Breast epithelium (tissue), 4 donors: Measurements from ENCODE around the gene MREG. TPM values are rescaled to one million over a fixed set of nuclear protein-coding genes. Genes with fewer than 3 reads are reported as not detected.
A peak's percentile ranks its signal among the peaks of the same experiment; 100 is the strongest.
"Not testable (repeated sequence)": the region's sequence is repeated elsewhere in the genome, so short reads cannot be mapped to it uniquely, and the experiment has no call there.

Experiments
- DNase-seq, 2 donors: peaks; one replicate each; pipeline ENCODE4 v3.0.0-alpha.2; 2019; ENCODE audit warnings: low spot score in 2 of 2
- H3K27ac ChIP-seq, 2 donors: fragments of 200-600 bp; sonication (generic) in 1 of 2; one replicate each; pipeline ENCODE4 v1.5.1; 2016 to 2019; ENCODE audit warnings: mild to moderate bottlenecking in 1 of 2
- H3K27me3 ChIP-seq, 2 donors: fragments of 200-600 bp; sonication (generic) in 1 of 2; one replicate each; pipeline versions ENCODE4 v1.5.1 to v1.6.0; 2017 to 2019; ENCODE audit warnings: control low read depth in 1 of 2, mild to moderate bottlenecking in 1 of 2
- H3K36me3 ChIP-seq: fragments of 200-600 bp; one replicate; pipeline ENCODE4 v1.5.1; 2019
- H3K4me1 ChIP-seq, 2 donors: fragments of 200-600 bp; sonication (generic); one replicate each; pipeline ENCODE4 v1.5.1; 2016 to 2019; ENCODE audit warnings: control low read depth in 1 of 2
- H3K4me3 ChIP-seq, 3 donors: fragments of 200-600 bp; sonication (generic); 1 replicate in 2 of 3; 2 replicates in 1 of 3; pipeline ENCODE4 v1.5.1; 2016 to 2019; ENCODE audit warnings: mild to moderate bottlenecking in 3 of 3, moderate library complexity in 2 of 3
- H3K9me3 ChIP-seq, 2 donors: fragments of 200-600 bp; sonication (generic) in 1 of 2; one replicate each; pipeline ENCODE4 v1.5.1; 2016 to 2019; ENCODE audit warnings: control low read depth in 1 of 2
- POLR2A ChIP-seq: fragments of 450-650 bp; IDR thresholded peaks from one replicate; pipeline ENCODE4 v1.6.1; 2016; ENCODE audit warnings: antibody characterized with exemption, mild to moderate bottlenecking, moderate library complexity
- POLR2AphosphoS5 ChIP-seq, 3 donors: sonication (generic); formaldehyde crosslinking; IDR thresholded peaks; one replicate each; pipeline ENCODE4 v1.6.1; 2017; ENCODE audit warnings: antibody characterized with exemption in 3 of 3
- intact Hi-C: fragments of 100-400 bp; cut with DNase I; formaldehyde crosslinking; loops from one replicate; pipeline ENCODE4 v1.15.1; 2023; ENCODE audit warnings: low total_unique reads
- total RNA-seq, 3 donors: library from RNA; depleted of rRNA; stranded (reverse); fragments of >200 nt; gene quantifications; one replicate each; pipeline ENCODE4 v1.1.0, GENCODE V29; 2016
- TF ChIP-seq, protein P1 (sequence below), 3 donors: fragments of 450-650 bp; IDR thresholded peaks; one replicate each; pipeline ENCODE4 v1.5.1; 2016 to 2017; ENCODE audit warnings: antibody characterized with exemption in 3 of 3, mild to moderate bottlenecking in 3 of 3, moderate library complexity in 3 of 3

The MREG gene
- total RNA-seq, 3 donors from 2014 or later: 3.8 to 30.1 (median 16.1) TPM

DNA sequence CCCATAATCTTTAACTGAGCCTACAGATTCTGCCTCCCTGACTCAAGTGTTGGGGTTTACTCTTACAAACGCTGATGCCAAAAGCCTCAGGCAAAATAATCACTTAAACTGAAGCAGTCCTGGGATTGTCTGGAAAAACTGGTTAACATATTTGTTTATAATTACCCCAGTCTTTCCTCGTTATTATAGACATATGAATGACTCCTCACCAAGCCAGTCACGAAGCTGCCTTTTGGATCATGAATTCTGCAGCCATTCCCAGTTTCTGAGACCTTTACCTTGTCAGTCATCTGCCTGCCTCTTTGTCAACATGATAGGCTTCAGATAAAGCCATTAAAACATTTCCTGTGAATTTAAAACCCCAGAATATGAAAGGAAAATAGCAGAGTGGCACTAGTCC, 46.4 kb downstream of the MREG start:
- intact Hi-C loops: no loop called here
- Histone ChIP-seq H3K4me3 (no peak overlapping the region), H3K9me3 (no peaks in the 10 kb centered on the region), H3K27ac (peak overlapping the region; percentile 40 to 44), H3K36me3 (no peaks in the 10 kb centered on the region), H3K4me1 (no peaks in the 10 kb centered on the region), H3K27me3 (no peaks in the 10 kb centered on the region)
- TF ChIP-seq POLR2AphosphoS5 (IDR thresholded peaks at IDR 0.05) (no peak), POLR2A (no peak)
- TF ChIP-seq, protein P1, sequence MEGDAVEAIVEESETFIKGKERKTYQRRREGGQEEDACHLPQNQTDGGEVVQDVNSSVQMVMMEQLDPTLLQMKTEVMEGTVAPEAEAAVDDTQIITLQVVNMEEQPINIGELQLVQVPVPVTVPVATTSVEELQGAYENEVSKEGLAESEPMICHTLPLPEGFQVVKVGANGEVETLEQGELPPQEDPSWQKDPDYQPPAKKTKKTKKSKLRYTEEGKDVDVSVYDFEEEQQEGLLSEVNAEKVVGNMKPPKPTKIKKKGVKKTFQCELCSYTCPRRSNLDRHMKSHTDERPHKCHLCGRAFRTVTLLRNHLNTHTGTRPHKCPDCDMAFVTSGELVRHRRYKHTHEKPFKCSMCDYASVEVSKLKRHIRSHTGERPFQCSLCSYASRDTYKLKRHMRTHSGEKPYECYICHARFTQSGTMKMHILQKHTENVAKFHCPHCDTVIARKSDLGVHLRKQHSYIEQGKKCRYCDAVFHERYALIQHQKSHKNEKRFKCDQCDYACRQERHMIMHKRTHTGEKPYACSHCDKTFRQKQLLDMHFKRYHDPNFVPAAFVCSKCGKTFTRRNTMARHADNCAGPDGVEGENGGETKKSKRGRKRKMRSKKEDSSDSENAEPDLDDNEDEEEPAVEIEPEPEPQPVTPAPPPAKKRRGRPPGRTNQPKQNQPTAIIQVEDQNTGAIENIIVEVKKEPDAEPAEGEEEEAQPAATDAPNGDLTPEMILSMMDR (IDR thresholded peaks at IDR 0.05): no peak
- no peak for DNase-seq

DNA sequence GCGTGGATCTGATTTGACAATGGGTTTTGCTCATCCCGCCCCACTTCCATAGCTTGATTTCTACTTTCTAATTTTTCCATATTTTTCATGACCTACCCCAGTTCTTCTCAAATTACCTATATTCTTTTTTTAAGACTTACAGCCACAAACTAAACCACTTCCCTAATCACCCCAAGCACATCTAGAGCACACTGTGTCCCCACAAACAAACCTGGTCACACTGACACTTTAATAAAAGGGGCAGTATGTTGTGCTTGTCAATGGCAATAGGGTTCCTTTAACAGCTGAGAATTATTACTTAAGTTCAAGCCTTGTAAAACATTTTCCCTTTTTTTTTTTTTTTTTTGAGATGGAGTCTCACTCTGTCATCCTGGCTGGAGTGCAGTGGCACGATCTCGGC, 47.1 kb downstream of the MREG start:
- H3K4me3 ChIP-seq: no peak overlapping the region

GRCh38 chr2:215965532-215966165, 47.7 kb downstream of the MREG start:
- no peak overlapping the region for H3K4me3 ChIP-seq
- intact Hi-C loops: no loop called here

More for the DNA sequence above, 47.1 kb downstream of the MREG start:
- no peaks in the 10 kb centered on the region for H3K9me3 ChIP-seq
- H3K4me1 ChIP-seq: no peaks in the 10 kb centered on the region
- peak overlapping the region in 1 of 2 donors; percentile 55 for H3K27ac ChIP-seq
- DNase-seq: no peak
- TF ChIP-seq, protein P1 (IDR thresholded peaks at IDR 0.05): no peak
- no peak for TF ChIP-seq POLR2AphosphoS5 (IDR thresholded peaks at IDR 0.05)
- TF ChIP-seq POLR2A: no peak
- H3K36me3 ChIP-seq: no peaks in the 10 kb centered on the region
- intact Hi-C loops: no loop called here
- no peaks in the 10 kb centered on the region for H3K27me3 ChIP-seq

GRCh38 chr2:215961981-215962380, 51.4 kb downstream of the MREG start:
- Histone ChIP-seq H3K36me3 (no peaks in the 10 kb centered on the region), H3K4me3 (no peak overlapping the region), H3K27ac (peak overlapping the region in 1 of 2 donors; percentile 15), H3K27me3 (no peaks in the 10 kb centered on the region), H3K4me1 (no peaks in the 10 kb centered on the region), H3K9me3 (no peaks in the 10 kb centered on the region)
- intact Hi-C loops: no loop called here
- DNase-seq: no peak
- TF ChIP-seq POLR2A (no peak), POLR2AphosphoS5 (IDR thresholded peaks at IDR 0.05) (no peak)

More at GRCh38 chr2:215965532-215966165, 47.7 kb downstream of the MREG start:
- no peaks in the 10 kb centered on the region for H3K36me3 ChIP-seq
- no peaks in the 10 kb centered on the region for H3K4me1 ChIP-seq
- peak overlapping the region in 1 of 2 donors; percentile 55 for H3K27ac ChIP-seq
- no peak for DNase-seq
- H3K27me3 ChIP-seq: no peaks in the 10 kb centered on the region
- TF ChIP-seq, protein P1 (IDR thresholded peaks at IDR 0.05): no peak
- no peak for TF ChIP-seq POLR2AphosphoS5 (IDR thresholded peaks at IDR 0.05)
- TF ChIP-seq POLR2A: no peak
- H3K9me3 ChIP-seq: no peaks in the 10 kb centered on the region

- DNase-seq: no peak
- TF ChIP-seq POLR2AphosphoS5 (IDR thresholded peaks at IDR 0.05) (no peak), POLR2A (no peak)
- TF ChIP-seq, protein P1 (IDR thresholded peaks at IDR 0.05): no peak
- intact Hi-C loops: no loop called here
- Histone ChIP-seq H3K36me3 (no peaks in the 10 kb centered on the region), H3K27ac (no peak overlapping the region), H3K27me3 (no peaks in the 10 kb centered on the region), H3K4me1 (no peaks in the 10 kb centered on the region), H3K4me3 (no peak overlapping the region), H3K9me3 (no peaks in the 10 kb centered on the region)
Observed at GRCh38 chr2:215958257-215958656, 55.1 kb downstream of the MREG start.

DNA sequence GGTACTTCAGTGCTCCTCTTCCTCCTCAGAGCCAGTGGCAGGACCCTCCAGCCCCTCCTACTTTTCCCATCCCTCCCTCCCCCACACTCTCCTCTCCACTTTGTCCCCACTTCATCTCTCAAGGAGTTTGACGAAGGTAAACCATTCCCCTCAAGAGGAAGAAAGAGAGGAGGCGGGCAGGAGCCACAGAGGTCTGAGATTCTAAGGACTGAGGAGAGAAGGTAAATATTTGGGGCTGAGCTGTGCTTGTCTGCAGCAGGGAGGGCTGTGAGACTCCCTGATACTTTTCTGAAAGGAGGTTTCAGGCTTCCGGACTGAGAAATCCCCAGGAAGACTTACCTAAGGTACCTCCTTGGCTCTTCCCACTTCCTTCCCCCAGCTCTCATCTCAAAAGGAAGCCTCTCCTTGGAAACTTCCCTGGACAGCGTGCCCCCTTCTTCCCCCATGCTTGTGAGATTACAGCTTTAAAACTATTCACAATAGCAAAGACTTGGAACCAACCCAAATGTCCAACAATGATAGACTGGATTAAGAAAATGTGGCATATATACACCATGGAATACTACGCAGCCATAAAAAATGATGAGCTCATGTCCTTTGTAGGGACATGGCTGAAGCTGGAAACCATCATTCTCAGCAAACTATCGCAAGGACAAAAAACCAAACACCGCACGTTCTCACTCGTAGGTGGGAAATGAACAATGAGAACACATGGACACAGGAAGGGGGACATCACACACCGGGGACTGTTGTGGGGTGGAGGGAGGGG, 55.8 kb downstream of the MREG start:
- H3K27ac ChIP-seq, H3K4me1 ChIP-seq, H3K4me3 ChIP-seq, H3K36me3 ChIP-seq, H3K27me3 ChIP-seq, DNase-seq, intact Hi-C loops, H3K9me3 ChIP-seq: not testable (repeated sequence)
